Left renal pelvis (tissue), 4 donors: ENCODE data around the gene KNL1. TPM values are rescaled to one million over a fixed set of nuclear protein-coding genes. Genes with fewer than 3 reads are reported as not detected.

ENCODE experiments used
- polyA plus RNA-seq, 4 donors: library from polyadenylated mRNA; unstranded; fragments of 120-200 nt; gene quantifications; one replicate each; pipeline ENCODE4 v1.2.1, GENCODE V29; 2013; ENCODE audit not compliant: insufficient read length in 4 of 4

The KNL1 gene
- polyA plus RNA-seq, 4 donors, result 17.9 to 21.6 (median 19.3) TPM

Other genes starting within 250 kb of the KNL1 start
- gene PHGR1, start 243.2 kb upstream of the KNL1 start, polyA plus RNA-seq, result not detected
- 1 to 10 TPM in 1 of 4 donors, under 1 TPM in 3; 0.11 to 4.6 (median 0.48) TPM for gene DISP2, start 236.0 kb upstream of the KNL1 start, polyA plus RNA-seq
- 10 to 100 TPM; 24.1 to 38.5 (median 32.8) TPM for gene KNSTRN, start 211.5 kb upstream of the KNL1 start, polyA plus RNA-seq
- 10 to 100 TPM; 56.6 to 99.2 (median 67.1) TPM for gene IVD, start 188.5 kb upstream of the KNL1 start, polyA plus RNA-seq
- 10 to 100 TPM; 13.0 to 27.3 (median 21.4) TPM for gene BAHD1, start 153.3 kb upstream of the KNL1 start, polyA plus RNA-seq
- gene CHST14, start 123.3 kb upstream of the KNL1 start, polyA plus RNA-seq, result 10 to 100 TPM; 35.3 to 56.7 (median 38.2) TPM
- gene CCDC32, start 29.2 kb upstream of the KNL1 start, polyA plus RNA-seq, result 10 to 100 TPM; 23.3 to 27.0 (median 26.0) TPM
- gene RPUSD2, start 24.9 kb upstream of the KNL1 start, polyA plus RNA-seq, result 10 to 100 TPM in 2 of 4 donors, 1 to 10 TPM in 2; 8.5 to 12.7 (median 9.8) TPM
- gene RAD51, start 100.9 kb downstream of the KNL1 start, polyA plus RNA-seq, result 10 to 100 TPM; 10.7 to 14.9 (median 13.3) TPM
- gene RMDN3, start 161.0 kb downstream of the KNL1 start, polyA plus RNA-seq, result 10 to 100 TPM; 30.6 to 45.6 (median 39.7) TPM
- gene GCHFR, start 169.8 kb downstream of the KNL1 start, polyA plus RNA-seq, result 10 to 100 TPM in 3 of 4 donors, 1 to 10 TPM in 1; 6.9 to 47.2 (median 29.5) TPM
- 1 to 10 TPM; 1.5 to 4.6 (median 2.0) TPM for gene C15orf62, start 175.7 kb downstream of the KNL1 start, polyA plus RNA-seq
- gene ZFYVE19, start 212.8 kb downstream of the KNL1 start, polyA plus RNA-seq, result 10 to 100 TPM; 22.4 to 31.4 (median 26.6) TPM
- 10 to 100 TPM; 33.8 to 42.6 (median 37.6) TPM for gene DNAJC17, start 213.2 kb downstream of the KNL1 start, polyA plus RNA-seq
- gene PPP1R14D, start 234.5 kb downstream of the KNL1 start, polyA plus RNA-seq, result under 1 TPM in 3 of 4 donors, not detected in 1; 0.32 to 0.93 (median 0.52) TPM
- 10 to 100 TPM in 3 of 4 donors, 1 to 10 TPM in 1; 2.7 to 70.8 (median 65.9) TPM for gene SPINT1, start 249.8 kb downstream of the KNL1 start, polyA plus RNA-seq